Stimulated activated CD4-positive, alpha-beta T cell treated with anti-CD3 and anti-CD28 coated beads, TNF-alpha, amount 100 ng/mL, for 4 hours (primary cell): ENCODE data around the gene SNX6.
"Not testable (repeated sequence)": the region's sequence is repeated elsewhere in the genome, so short reads cannot be mapped to it uniquely, and the experiment has no call there.

ENCODE experiments used
- DNase-seq, 3 experiments: peaks; one replicate each; pipeline ENCODE4 v3.0.0-alpha.2; 2020; ENCODE audit warnings: low read depth in 3 of 3

SNX6 gene

DNA sequence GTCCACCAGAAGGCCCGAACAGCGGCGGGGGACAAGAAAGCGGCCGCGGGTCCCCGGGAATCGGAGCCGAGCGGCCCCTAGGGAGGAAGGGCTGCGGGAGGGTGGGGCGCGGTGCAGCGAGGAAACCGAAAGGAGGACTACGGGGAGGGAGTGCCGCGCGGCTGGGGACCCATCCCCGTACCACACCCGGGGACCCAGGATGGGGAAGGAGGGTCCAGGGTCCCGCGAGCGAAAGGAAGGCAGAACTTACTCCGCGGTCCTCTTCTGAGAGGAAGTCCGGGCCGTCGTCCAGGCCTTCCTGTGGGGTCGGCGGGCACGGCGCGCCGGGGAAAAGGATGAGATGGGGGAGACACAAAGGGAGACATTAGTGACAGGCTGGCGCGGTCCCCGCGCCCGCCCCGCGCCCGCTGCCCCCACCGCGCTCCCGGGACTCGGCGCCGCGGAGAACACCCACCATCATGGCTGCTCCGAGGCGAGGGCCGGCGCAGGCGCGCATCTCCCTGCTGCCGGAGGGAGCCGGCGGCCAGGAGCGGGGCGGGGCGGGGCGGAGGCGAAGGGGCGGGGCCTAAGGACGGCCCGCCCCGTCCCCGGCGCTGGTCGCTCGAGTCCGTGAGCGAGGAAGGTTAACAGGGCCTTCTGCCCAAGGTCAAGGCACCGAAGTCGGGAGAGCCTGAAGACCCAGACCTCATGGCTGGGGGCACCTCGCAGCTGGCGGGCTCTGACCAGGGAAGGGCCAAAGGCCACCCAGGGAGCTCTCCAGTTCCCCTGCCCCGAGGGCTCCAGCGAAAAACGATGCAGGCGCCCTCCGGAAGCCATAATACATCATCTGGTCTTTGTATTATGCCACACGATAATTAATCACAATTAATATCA, at the start of gene SNX6:
Gene SNX6 (minus strand): TSS at position 492 of the 873 bp plus-strand sequence. CDS start 32 bp downstream, at position 460.
- peak; percentile 59 to 75 (median 61) for DNase-seq

DNA sequence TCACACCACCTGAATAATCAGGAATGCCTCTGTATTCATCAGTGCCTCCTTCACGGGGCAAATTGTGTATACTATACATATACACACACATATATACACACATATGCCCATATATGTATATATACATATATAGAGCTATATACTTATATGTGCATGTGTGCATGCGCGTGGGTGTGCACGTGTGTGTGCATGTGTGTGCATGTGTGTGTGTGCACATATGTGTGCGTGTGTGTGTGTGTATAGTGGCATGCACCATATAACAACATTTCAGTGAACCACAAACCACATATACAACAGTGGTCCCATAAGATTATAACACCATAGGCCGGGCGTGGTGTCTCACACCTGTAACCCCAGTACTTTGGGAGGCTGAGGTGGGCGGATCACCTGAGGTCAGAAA, 48.8 kb upstream of the SNX6 start:
- no peak for DNase-seq

DNA sequence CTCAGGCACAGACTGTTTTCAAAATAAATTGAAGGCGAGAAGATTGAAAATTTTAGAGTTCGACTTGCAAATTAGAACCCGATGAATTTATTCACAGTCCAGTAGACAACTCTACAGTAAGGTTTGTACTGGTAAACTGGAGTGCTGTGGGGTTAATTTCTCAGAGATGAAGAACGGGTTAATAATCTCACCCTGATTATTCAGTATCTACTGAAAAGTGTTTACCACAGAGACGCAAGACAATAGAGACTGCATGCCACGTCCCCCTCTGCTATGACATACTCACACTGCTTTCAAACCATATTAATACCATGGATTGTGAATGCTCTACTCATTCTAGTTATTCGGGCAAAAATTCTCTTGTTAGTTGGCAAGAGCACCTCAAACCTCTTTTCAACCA, 48.4 kb upstream of the SNX6 start:
- DNase-seq, result no peak

DNA sequence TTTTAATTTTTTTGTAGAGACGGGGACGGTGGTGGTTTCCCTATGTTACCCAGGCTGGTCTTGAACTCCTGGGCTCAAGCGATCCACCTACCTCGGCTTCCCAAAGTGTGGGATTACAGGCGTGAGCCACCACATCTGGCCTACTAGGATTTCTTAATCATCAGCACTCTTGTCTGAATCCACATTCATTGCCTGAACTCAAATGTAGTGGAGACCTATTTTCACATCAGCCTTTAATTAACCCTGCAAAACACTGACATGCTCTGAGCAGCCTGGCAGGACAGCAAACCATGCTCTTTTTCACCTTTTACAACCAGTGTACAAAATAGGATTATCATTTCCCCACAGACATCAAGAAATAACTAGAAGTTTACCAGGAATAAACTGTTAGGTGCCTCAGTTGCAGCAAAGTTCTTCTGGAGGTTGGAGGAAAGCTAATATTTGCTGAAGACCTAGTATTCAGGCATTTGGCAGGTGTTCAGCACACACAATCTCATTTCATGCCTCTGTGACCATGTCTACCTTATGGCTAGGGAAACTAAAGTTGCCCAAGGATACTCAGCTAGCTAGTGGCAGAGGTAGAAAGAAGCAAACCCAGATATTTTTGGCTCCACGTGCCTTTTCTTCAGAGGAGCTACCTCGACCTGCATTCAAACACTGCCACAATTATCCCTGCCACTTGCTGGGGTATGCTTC, 46.7 kb upstream of the SNX6 start:
- DNase-seq, result no peak

DNA sequence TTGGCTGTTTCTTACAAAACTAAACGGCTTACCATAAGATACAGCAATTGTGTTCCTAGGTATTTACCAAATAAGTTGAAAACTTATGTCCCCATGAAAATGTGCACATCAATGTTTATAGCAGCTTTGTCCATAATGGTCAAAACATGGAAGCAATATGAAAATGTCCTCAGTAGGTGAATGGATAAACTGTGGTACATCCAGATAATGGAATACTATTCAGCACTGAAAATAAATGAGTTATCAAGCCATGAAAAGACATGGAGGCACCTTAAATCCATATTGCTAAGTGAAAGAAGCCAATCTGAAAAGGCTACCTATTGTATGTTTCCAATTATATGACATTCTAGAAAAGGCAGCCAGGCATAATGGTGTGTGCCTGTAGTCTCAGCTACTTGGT, 43.8 kb upstream of the SNX6 start:
- DNase-seq, result no peak

DNA sequence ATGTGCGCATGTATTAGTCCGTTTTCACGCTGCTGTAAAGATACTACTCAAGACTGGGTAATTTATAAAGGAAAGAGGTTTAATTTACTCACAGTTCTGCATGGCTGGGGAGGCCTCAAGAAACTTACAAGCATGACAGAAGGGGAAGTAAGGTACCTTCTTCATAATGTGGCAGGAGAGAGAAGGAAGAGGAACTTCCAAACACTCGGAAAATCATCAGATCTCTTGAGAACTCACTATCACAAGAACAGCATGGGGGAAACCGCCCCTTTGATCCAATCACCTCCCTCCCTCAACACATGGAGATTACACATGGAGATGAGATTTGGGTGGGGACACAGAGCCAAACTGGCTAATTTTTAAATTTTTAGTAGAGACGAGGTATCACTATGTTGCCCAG, 41.8 kb upstream of the SNX6 start:
- DNase-seq, result no peak

DNA sequence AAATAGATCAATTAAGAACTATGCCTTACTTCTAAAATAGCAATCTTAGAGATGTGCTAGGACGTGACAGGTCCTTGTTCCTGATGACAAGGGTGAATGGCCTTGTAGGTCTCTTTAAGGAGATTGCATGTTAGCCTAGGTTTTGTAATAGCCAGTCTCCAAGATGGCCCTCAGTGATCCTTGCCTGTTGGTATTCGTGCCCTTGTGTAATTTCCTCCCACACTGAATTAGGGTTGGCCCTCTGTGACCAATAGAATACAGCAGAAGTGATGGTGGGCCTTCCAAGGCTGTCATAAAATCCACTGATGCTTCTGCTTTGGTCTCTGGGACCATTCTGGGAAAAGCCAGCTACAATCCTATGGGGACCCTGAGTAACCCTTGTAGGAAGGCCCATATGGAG, 38.2 kb upstream of the SNX6 start:
- DNase-seq, result no peak

DNA sequence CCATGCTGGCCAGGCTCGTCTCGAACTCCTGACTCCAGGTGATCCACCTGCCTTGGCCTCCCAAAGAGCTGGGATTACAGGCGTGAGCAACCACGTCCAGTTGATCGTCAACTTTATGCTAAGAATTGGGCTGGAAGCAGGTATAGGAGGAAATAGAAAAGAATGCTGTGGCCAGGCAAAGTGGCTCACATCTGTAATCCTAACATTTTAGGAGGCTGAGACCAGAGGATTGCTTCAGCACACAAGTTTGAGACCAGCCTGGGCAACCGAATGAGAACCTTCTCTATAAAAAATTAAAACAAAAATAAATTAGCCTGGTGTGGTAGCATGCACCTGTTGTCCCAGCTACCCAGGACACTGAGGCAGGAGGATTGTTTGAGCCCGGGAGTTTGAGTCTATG, 37.1 kb upstream of the SNX6 start:
- no peak for DNase-seq

DNA sequence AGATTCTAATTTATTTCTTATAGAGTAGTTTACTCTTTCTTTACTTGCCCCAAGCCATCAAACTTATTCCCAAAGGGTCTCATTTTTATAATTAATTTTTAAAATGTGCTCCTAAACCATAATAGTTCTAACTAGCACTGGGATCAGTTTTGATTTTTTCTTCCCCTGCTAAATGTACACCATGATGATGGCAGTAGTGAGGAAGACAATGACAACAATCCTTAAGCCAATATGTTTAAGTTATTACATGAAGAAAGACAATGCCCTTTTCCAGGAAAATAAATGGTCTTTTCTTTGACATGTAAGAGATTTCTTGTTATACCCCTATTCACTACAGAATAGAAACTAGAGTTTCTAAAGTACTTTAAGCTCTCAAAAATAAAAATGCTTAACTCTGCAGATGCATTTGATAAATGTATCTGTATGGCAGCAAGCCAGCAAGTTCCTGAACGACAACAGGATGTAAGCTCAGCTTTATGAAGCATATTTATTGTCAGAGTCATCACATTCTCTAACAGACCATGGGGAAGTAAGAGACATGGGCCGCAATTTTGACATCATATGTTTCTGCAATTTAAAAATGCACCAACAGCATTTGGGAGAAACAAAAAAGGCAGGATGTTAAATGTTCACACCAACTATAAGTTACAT, 36.0 kb upstream of the SNX6 start:
- DNase-seq, result no peak

DNA sequence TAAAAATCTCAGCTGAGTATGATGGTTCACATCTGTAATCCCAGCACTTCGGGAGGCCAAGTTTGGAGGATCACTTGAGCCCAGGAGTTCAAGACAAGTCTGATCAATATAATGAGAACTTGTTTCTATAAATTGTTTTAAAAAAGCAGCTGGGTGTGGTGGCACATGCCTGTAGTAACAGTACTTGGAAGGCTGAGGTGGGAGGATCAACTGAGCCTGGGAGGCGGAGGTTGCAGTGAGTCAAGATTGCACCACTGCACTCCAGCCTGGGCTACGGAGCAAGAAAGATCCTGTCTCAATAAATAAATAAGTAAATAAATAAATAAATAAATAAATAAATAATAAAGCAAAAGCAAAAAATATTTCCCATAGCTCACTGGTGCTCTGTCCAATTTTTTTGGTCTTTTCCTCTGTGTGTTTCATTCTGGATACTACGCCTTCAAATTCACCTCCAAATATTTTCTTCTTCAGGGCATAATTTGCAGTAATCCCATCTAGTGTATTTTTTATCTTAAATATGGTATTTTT, 32.7 kb upstream of the SNX6 start:
- no peak for DNase-seq

DNA sequence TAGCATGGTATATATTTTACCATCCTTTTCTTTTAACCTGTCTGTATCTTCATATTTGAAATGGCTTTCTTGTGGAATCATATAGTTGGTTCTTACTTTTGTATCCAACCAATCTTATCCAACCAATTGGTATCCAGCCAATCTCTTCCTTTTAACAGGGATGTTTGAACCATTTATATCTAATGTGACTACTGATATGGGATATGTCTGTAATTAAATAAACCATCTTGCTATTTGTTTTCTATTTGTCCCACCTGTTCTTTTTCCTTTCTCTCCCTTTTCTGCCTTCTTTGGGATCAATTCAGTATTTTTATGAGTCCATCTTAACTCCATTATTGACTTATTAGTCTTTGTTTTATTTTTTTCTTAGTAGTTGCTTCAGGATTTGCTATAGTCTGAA, 30.8 kb upstream of the SNX6 start:
- DNase-seq, result no peak

DNA sequence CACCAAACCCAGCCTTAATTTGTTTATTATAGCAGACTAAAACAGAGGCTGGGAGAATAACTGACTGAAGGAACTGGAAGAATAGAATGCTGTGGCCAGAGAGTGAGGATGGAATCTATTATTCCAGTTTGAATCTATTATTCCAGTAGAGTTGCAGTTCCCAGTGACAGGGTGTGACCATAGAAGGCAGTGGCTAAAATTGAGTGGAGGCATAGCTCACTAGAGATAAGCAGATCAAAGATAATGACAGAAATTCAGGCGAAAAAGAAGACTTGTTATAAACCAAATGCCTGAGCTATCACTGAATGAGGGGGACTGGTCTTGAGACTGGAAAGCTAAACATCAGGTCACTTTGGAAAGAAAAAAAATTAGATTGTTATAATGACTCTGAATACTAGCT, 26.0 kb upstream of the SNX6 start:
- no peak for DNase-seq

DNA sequence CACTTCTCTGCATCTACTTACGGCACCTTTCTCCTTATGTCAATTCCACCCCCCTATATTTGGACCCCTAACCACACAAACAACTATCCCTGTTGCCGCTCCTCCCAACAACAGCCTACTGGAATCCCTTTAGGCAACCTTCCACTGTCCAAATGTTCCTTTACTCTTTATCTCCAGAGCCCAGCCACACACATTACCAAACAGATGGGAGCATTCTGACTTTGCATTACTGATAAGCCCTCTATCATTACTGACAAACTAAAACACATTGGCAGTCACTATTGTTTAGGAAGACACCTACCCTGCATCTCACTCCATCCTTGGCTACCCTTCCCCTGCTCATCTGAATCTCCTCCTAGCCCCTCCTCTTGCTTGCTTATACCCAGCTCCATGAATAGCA, 23.1 kb upstream of the SNX6 start:
- DNase-seq, result not testable (repeated sequence)

DNA sequence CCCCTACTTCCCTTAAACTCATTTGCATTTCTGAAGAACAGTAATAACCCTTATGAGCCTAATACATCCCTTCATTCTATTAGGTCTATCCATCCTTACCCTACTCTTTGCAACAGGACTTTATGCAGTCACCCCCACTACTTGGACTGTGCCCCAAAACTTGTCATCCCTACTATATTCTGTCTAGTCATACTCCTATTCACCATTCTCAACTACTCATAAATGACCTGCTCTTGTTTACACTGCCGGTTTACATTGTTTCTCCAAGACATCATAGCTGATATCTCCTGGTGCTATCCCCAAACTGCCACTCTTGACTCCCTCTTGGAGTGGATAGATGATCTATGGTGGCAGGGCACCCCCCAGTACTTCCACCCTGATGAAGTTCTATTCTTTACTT, 22.4 kb upstream of the SNX6 start:
- not testable (repeated sequence) for DNase-seq

DNA sequence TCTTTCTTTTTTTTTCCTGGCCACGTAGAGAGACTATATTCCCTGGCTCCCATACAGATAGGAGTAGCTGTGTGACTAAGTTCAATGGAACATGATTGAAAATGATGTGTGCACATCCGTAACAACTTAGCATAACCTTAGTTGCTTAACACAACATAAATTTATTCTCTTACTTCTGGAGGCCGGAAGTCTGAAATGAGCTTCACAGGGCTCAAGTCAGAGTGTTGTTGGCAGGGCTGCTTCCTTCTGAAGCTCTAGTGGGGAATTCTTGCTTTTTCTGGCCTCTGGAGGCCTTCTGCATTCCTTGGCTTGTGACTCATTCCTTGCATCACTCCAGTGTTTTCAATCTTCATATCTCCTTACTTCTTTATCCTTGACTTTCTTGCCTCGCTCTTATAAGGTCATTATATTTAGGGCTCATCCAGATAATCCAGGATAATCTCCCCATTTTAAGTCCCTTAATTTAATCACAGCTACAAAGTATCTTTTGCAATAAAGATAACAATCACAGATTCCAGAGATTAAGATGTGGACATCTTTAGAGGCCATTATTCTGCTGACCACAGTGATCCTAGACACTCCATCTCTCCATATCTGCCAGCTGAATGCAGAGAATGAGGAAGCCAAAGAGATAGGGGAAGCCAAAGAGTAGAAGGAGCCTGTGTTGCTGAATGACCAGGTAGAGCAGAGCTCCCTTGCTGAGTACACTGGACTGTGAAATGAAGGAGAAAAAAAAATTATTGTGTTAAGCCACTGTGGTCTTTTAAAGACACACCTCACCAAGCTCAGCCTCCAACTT, 21.0 kb upstream of the SNX6 start:
- no peak for DNase-seq

DNA sequence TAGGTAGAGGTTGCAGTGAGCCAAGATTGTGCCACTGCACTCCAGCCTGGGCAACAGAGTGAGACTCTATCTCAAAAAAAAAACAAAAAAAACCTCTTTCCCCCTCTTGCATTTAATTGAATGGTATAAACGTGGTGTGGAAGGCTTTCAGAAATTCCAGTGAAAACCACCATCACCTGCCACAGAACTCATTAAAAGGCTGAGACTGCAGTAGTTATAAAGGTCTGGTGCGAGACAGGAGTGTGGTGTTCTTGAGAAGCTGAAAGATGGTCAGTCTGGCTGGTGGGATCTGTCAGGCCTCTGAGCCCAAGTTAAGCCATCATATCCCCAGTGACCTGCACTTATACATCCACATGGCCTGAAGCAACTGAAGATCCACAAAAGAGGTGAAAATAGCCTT, 20.1 kb upstream of the SNX6 start:
- DNase-seq, result not testable (repeated sequence)

DNA sequence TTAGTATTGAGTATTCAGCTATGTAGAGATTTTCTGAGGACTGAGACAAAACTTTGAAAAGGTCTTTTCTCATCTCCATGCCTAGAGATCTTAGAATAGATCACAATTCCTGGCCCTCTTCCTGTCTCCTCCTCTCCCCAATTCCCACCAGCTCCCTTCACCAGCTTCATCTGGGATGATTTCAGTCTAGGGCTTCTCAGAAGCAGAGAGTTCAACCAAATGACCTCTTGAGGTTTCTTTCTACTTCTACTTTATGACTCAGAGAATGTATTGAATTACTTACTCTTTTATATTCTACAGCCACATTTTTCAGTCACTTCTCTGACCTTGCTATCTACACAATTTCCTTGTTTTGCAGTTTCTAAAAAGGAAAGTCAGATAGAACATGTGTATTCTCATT, 19.4 kb upstream of the SNX6 start:
- no peak for DNase-seq

DNA sequence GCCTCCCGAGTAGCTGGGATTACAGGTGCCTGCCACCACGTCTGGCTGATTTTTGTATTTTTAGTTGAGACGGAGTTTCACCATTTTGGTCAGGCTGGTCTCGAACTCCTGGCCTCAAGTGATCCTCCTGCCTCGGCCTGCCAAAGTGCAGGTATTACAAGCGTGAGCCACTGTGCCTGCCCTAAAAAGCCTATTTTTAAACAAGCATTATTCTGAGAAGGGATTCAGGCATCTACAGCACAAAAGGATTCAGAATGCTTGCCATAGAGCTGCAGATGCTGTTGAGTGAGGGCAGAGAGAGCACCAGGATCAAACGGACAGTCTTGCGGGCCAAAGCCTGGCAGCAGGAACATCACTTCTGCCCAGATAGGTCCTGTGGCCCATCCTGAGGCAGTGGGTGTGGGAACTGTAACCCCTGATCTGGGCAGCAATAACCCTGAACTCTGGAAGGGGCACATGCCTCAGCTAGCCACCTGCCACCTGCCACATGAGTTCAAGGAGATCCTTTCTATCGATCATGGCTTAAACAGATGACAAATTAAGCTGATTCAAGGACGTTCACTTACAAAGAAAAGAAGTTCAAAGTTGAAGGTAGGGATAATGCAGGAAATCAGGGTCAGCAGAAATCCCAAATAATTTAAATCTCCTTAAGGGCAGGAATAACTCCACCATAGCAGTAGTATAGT, 16.8 kb upstream of the SNX6 start:
- no peak for DNase-seq

DNA sequence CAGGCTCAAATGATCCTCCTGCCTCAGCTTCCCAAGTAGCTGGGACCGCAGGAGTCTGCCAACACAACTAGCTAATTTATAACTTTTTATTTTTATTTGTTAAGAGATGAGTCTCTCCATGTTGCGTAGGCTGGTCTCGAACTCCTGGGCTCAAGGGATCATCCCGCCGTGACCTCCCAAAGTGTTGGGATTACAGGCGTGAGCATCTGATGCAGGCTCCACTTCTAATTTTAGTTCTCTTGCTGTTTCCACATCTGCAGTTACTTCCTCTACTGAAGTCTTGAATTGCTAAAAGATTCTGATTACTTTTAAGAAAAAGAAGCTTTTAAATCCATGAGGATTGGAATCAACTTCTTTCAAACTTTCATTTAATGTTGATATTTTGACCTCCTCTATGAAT, 13.4 kb upstream of the SNX6 start:
- no peak for DNase-seq

DNA sequence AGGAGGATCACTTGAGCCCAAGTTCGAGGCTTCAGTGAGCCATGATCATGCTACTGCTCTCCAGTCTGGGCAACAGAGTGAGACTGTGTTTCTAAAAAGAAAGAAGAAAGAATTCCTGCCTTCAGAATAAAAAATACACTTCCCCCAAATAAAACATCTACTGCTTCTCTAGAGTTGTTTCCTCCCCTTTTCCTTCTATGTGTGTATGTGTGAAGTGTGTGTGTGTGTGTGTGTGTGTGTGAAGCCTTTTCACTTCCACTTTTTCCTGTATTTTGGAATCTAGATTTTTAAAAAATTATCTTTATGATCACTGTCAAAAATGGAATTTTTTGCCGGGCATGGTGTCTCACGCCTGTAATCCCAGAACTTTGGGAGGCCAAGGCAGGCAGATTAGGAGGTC, 12.6 kb upstream of the SNX6 start:
- no peak for DNase-seq

DNA sequence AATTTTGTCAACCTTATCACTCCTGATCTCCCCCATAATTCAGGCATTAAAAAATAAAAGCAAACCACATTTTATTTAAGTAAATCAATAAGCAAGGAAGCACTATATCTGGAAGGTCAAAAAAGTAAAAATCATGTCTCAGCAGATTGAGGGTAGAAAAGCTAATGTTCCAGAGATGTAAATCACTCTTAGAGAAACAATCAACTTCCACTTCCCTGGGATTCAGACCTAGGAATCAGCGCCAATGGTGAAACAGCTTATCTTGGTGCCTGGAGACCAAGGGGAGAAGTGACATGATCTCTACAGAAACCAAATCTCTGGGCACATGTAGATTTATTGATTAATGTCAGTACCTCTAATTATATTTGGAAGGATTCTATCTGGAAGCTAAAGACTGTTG, 10.9 kb upstream of the SNX6 start:
- no peak for DNase-seq
